HG03095 (cell line): ENCODE results near the gene KRT39.

Experiments used
- ATAC-seq: cut with Tn5 transposase; IDR thresholded peaks from one replicate; pipeline ENCODE4 v1.9.1; 2021; ENCODE audit warnings: moderate library complexity; ENCODE audit not compliant: unreplicated experiment

KRT39 gene

DNA sequence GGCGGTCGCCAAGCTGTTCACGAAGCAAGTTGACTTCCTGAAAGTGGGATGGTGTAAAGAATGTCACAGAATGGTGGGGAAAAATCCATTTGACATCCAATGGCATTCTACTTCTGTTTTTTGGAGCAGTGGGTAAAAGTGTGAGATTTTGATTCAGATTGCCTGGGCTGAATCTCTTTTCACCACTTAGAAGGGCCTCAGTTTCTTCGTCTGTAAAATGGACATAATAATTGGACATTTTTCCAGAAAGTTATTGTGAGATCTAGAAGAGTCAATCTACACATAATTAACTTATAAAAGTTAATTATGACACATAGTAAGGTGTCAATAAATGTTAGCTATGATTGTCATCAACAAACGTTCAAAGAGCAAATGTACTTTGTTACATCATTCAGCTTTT lies 14.4 kb upstream of the KRT39 start:
- ATAC-seq: no peak

- ATAC-seq: no peak
Observed at GRCh38 chr17:40980596-40980995, 13.8 kb upstream of the KRT39 start.

GRCh38 chr17:40980117-40980516 lies 13.4 kb upstream of the KRT39 start:
- no peak for ATAC-seq

DNA sequence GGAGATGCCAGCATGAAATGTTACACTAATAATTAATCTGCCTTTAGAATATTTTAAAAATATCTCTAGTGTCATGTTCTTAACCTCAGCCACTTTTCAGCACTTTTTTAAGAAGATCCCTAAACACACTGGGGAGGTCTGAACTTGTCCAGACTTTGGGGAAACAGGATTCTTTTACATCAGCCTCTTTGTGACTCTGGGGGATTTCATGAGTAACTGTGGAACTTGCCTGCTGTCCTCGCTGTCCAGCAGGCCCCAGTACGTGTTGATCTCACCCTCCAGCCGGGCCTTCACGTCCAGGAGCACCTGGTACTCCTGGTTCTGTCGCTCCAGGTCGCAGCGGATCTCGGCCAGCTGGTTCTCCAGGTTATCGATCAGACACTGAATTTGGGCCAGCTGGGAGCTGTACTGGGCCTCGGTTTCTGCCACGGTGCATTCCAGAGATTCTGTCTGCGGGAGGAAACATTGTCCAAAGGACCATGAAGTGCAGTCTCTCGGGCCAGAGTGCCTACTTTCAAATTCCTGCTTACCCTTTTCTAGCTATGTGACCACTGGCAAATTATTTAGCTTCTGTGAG lies 11.9 kb upstream of the KRT39 start:
- no peak for ATAC-seq

- ATAC-seq: no peak
Observed at GRCh38 chr17:40975516-40975915, 8.8 kb upstream of the KRT39 start.

DNA sequence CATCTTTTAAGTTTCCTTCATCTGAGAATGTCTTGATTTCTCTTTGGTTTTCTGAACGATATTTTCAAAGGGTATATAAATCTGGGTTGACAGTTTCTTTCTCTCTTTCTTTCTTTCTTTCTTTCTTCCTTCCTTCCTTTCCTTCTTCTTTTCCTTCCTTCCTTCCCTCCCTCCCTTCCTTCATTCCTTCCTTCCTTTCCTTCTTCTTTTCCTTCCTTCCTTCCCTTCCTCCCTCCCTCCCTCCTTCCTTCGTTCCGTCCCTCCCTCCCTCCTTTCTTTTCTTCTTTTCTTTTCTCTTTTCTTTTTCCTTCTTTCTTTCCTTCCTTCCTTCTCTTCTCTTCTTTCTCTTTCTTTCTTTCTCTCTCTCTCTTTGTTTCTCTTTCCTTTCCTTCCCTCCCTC lies 7.6 kb upstream of the KRT39 start:
- no peak for ATAC-seq

DNA sequence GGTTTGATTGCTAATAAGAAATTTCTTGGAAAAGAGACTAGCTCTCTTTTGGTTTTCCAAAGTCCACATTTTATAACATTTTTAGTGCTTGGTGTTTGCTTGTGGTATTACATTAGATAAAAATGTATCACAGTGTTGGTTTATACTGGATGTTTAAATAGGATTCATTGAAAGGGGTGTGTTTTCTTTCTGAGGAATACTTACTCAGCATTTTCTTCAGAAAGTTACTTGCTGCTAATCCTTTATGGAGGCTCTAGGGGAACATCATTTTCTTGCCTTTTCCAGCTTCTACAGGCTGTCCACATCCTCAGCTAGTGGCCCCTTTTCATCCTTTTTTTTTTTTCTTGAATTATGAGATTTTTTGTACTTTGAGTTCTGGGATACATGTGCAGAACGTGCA lies 834 bp upstream of the KRT39 start:
- no peak for ATAC-seq

GRCh38 chr17:40963838-40964237 lies 2.9 kb downstream of the KRT39 start:
- ATAC-seq: no peak

- no peak for ATAC-seq
Observed at GRCh38 chr17:40962059-40962561, 4.6 kb downstream of the KRT39 start.

DNA sequence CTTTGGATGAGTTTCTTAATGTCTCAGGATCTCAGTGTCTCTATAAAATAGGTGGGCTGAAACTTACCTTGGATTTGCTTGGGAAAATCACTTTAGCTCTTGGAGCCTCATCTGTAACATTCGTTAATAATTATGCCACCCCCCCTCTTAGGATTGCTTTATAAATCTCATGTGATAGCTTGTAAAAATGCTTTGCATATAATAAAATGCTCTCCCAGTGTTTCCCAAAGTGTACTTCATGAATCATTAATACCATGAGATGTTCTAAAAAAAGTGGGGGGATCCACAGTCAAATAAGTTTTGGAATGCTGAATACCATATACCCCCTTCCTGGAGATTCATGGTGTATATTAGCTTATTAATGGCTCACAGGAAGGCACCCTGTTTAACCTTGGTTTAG lies 5.2 kb downstream of the KRT39 start:
- no peak for ATAC-seq

DNA sequence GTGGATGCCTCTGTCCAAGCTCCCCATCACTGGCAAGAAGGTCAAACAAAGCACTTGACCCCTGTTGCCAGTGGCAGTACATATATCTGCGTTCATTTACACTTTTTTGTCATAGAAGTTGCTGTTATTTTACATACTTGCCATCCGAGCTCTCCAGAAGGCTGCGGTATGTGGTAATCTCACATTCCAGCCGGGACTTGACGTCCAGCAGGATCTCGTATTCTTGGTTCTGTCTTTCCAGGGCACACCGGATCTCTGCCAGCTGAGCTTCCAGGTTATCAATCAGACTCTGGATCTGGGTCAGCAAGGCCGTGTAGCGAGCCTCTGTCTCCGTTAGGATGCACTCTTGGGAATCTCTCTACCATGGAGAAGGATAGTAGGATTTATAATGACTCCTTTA lies 6.6 kb downstream of the KRT39 start:
- ATAC-seq: no peak

DNA sequence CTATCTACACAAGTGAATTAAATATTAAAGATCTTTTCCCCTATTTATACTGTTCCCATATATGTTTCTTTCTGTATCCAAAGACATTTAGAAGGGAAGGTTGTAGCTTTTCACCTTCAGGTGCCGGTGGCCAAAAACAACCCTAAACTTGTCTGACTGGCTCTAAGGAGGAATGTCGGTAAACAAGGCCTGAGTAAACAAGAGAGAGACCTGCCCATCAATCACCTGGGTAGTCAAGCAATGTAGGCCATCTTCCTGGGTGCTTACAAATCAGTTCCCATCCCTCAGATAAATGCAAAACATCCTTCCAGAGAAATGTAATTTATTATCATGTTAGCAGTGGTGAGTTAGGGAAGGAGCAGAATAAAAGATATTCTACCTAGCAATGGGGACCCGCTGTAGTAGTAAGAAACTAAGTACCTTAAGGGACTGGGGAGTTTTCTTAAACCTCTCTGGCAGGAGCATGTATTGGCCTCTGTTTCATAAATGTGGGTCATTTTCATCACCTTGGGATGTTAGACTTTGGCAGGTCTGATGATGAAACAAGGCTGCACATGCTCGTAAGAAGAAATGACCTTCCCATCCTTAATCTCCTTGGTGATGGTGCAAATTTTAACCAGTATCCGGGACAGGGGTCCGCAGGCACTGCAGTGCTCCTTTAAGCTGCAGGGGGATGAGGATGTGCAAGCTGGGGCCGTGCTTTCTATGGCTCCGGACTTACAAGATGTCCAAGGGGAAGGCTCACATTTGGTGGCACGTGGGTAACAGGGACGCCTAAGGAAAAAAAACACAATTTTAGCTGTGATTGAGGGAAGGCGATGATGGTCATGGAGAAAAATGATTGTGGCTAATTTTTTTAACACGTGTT lies 8.4 kb downstream of the KRT39 start:
- no peak for ATAC-seq

DNA sequence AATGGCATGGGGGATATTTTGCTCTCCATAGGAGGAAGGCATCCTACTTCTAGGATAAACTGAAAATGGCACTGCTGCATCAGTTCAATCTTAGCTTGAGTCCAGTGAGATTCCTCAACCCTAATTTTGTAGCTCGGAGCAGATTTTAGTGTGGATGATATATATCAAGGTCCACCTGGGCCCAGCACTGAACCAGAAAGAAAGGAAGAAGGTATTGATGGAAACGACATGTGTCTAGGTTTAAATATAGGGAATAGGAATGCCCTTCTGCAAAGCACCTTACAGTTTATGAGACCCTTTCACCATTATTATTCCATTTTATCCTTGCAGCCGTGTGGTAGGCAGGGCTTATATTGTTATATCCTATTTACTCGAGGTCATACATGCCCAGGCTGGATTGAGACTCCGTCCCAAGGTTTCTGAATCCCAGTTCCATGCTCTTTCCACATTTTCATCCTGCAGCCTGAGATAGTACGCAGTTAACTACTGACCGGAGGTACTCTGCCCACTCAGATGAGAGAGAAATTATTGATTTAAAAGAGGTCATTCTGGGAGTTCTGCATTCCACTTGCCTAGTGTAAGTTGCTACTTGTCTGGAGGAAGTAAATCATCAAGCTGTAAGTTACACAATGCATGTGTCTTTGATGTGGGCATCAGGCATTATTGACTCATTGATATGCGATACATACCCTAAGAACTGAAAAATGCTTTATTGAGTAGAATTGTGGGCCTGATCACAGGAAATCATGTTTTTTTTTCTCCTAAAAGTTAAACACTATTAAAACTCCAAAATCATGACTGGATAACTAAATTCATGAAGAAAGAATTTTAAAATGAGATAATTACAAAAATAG lies 10.1 kb downstream of the KRT39 start:
- no peak for ATAC-seq

DNA sequence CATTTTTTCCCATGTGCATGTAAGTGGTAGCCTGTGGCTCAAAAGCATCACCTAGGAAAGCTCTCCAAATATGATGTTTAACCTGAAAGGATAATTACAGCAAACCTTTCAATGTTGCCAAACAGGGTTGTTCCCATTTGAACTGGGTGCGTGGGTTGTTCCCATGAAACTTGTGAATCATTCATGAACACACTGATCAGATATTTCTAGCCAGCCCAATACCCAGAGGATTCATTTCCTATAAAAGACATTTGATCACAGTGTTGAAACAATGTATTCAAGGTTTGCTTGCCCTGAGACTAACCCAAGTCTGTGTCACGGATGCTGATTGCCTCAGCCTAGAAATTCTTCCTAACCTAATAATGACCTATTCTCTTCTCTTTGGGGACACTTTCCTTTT lies 12.9 kb downstream of the KRT39 start:
- no peak for ATAC-seq

GRCh38 chr17:40952661-40953060 lies 14.1 kb downstream of the KRT39 start:
- no peak for ATAC-seq

- ATAC-seq: no peak
Observed at GRCh38 chr17:40952154-40952553, 14.6 kb downstream of the KRT39 start.

- ATAC-seq: no peak
Observed at GRCh38 chr17:40951011-40951622, 15.6 kb downstream of the KRT39 start.

GRCh38 chr17:40950176-40950575 lies 16.6 kb downstream of the KRT39 start:
- no peak for ATAC-seq

GRCh38 chr17:40949418-40949817 lies 17.3 kb downstream of the KRT39 start:
- no peak for ATAC-seq

- ATAC-seq: no peak
Observed at GRCh38 chr17:40947929-40948328, 18.8 kb downstream of the KRT39 start.

GRCh38 chr17:40945414-40945813 lies 21.3 kb downstream of the KRT39 start:
- ATAC-seq: no peak
